ENCODE results near the gene SLC4A4.

GRCh38 chr4:71367546-71367945 lies 28.7 kb downstream of the SLC4A4 start:
- TF ChIP-seq CTCF (IDR thresholded peaks at IDR 0.05) (no peak), EP300 (IDR thresholded peaks at IDR 0.05) (no peak), POLR2A (IDR thresholded peaks at IDR 0.05) (no peak), POLR2AphosphoS5 (IDR thresholded peaks at IDR 0.05) (no peak)

Measured in suprapubic skin (tissue), 4 donors.